Pulmonary artery endothelial cell (primary cell): ENCODE measurements around the gene MMRN2. TPM values are rescaled to one million over a fixed set of nuclear protein-coding genes. Genes with fewer than 3 reads are reported as not detected.
"Not testable (repeated sequence)": the region's sequence is repeated elsewhere in the genome, so short reads cannot be mapped to it uniquely, and the experiment has no call there.

Experiments
- DNase-seq: peaks from one replicate; pipeline ENCODE4 v3.0.0-alpha.2; 2011; ENCODE audit warnings: low read depth, low spot score
- total RNA-seq: library from RNA; depleted of rRNA; stranded (reverse); fragments of >200 nt; gene quantifications from 2 replicates; pipeline ENCODE4 v1.2.3, GENCODE V29; 2014

Gene MMRN2, protein sequence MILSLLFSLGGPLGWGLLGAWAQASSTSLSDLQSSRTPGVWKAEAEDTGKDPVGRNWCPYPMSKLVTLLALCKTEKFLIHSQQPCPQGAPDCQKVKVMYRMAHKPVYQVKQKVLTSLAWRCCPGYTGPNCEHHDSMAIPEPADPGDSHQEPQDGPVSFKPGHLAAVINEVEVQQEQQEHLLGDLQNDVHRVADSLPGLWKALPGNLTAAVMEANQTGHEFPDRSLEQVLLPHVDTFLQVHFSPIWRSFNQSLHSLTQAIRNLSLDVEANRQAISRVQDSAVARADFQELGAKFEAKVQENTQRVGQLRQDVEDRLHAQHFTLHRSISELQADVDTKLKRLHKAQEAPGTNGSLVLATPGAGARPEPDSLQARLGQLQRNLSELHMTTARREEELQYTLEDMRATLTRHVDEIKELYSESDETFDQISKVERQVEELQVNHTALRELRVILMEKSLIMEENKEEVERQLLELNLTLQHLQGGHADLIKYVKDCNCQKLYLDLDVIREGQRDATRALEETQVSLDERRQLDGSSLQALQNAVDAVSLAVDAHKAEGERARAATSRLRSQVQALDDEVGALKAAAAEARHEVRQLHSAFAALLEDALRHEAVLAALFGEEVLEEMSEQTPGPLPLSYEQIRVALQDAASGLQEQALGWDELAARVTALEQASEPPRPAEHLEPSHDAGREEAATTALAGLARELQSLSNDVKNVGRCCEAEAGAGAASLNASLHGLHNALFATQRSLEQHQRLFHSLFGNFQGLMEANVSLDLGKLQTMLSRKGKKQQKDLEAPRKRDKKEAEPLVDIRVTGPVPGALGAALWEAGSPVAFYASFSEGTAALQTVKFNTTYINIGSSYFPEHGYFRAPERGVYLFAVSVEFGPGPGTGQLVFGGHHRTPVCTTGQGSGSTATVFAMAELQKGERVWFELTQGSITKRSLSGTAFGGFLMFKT
- total RNA-seq = 355 and 372 TPM in 2 replicates

DNA sequence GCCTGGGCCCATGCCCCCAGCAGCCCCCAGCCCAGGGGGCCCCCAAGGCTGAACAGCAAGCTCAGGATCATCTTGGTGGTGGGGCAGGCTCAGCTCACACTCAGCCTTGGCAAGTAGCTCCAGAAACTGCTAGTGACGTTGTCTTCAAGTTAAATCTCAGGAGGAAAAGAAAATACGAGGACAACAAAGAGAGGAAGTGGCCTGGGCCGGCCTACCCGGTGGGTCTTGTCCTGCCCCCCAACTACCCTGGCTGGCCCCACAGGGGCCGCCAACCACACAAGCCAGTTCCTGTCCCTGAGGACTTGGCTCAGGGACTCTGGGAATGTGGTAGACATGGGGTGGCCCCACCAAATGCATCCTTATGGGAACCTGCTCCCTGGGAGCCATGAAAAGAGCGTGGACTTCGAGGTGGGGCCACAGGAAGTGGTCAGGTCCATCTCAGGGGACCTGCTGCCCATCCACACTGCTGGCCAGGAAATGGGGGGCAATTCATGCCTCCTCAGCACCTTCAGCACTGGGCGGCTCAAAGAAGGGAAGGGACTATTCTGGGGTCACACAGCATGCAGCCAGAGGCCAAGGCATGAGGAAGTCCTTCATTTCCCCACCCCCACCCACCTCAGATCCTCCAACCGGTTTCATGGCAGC is at the start of gene MMRN2:
Gene MMRN2, minus strand, starts transcription at position 145 of the 645 bp plus-strand sequence. Its CDS starts 74 bp downstream, at position 71.
- peak; percentile 71 for DNase-seq

DNA sequence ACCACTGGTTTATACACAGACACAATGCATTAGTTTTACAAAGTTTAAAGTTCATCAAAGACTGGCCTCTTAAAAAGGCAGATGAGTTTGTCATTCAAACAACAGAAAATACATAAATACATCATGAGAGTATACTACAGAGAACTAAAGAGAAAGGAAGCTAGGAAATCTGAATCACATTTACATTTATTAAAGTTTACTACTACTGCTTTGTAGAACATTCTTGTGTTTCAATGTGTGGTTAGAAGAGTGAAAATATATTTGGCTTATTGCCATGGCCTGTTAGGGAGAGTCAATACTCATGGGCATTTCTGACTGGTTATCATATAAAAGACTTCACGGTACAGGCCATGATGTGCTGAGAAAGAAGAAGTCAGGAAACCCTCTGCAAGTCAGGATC is 49.7 kb upstream of the MMRN2 start:
- DNase-seq = not testable (repeated sequence)

DNA sequence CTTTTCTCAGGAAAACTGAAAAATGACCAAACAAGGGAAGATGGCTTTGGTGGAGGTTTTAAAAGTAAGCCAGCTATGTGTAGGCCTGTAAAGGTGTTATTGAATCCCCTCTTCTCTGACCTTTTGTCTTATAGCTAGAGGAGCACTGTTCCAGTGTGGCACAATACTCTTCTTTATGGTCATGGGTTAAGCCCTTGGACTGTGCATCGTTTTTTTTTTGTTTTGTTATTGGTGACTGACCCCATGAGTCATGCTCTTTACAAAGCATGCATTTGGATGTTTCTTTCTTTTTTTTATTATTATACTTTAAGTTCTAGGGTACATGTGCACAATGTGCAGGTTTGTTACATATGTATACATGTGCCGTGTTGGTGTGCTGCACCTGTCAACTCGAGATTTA is 43.1 kb upstream of the MMRN2 start:
- DNase-seq = no peak

DNA sequence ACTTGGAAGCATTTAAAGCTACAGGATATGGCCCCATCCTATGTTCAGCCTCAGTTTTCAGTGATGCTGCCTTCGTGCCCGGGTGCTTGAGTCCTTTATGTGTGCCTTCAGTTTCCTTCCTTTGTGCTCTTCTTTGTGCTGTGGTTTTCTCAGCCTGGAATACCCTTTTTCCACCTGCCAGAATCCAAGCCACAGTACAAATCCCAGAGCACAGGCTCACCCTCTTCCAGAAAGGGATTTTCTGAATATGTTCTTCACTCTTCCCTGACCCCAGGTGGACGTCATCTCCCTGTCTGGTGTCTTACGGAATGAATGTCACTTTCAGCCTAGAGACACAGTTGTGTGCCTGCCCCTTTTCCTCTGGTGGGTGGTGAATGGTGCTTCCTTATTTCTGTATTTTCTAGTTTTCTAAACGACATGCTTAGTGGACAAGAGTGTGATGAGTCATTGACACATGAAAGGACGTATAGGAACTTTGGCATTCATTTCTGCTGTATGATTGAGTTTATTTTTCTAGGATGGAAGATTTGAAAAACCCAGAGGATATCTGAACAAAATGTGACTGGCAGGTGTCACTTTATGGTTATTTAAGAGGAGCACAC is 42.5 kb upstream of the MMRN2 start:
- not testable (repeated sequence) for DNase-seq

DNA sequence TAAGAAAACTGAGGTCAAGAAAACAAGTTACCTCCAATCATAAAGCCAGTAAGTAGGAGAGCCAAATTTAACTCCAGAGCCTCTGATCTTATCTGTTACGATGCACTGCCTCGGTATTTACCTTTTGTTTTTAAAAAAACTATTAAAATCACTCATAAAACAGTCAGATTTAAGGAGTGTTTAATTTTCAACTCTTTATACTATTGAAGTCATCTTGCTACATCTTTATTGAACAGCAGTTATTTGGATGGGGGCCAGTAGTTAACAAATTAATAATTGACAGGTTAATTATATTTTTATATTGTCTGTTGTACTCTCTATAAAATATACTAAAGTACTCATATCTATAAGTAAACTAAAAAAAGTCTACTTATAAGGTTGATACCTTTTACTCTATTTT is 35.5 kb upstream of the MMRN2 start:
- no peak for DNase-seq

DNA sequence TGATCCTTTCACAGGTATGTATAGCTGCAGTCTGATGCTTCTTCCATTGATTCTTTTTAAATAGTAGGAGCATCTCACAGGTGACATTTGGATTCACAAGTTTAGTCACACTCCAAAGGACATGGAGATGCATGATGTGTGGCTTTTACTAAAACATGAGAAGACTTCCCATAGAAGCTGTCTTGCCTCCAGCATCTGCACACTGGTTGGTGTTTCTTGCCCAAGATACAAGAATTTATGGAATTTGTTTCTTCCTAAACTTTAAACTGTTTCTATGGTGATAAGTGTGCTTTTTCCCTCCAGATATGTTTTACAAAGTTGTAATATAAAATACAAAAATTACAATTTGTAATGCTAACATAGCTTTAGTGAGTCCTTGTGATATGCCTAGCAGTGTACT is 35.0 kb upstream of the MMRN2 start:
- DNase-seq = no peak

DNA sequence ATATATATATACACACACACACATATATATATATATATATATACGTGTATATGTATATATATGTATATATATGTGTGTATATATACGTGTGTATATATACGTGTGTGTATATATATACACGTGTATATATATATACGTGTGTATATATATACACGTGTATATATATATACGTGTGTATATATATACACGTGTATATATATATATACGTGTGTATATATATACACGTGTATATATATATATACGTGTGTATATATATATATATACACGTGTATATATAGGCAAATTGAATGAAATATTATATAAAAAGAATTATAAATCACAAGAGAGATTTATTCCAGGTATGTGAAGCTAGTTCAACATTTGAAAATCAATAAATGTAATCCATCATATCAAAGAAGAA is 33.9 kb upstream of the MMRN2 start:
- DNase-seq = not testable (repeated sequence)

DNA sequence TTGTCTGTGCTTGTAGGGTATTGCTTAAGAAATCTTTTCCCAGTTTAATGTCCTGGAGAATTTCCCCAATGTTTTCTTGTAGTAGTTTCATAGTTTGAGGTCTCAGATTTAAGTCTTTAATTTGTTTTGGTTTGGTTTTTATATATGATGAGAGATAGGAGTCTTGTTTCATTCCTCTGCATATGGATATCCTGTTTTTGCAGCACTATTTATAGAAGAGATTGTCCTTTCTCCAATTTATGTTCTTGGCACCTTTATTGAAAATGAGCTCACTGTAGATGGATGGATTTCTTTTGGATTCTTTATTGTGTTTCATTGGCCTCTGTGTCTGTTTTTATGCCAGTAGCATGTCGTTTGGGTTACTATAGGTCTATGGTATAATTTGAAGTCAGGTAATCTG is 31.1 kb upstream of the MMRN2 start:
- DNase-seq = no peak

DNA sequence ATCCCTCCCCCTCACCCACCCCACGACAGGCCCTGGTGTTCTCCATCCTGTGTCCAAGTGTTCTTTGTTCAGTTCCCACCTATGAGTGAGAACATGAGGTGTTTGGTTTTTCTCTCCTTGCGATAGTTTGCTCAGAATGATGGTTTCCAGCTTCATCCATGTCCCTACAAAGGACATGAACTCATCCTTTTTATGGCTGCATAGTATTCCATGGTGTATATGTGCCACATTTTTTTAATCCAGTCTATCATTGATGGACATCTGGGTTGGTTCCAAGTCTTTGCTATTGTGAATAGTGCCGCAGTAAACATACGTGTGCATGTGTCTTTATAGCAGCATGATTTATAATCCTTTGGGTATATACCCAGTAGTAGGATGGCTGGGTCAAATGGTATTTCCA is 27.1 kb upstream of the MMRN2 start:
- DNase-seq = not testable (repeated sequence)

DNA sequence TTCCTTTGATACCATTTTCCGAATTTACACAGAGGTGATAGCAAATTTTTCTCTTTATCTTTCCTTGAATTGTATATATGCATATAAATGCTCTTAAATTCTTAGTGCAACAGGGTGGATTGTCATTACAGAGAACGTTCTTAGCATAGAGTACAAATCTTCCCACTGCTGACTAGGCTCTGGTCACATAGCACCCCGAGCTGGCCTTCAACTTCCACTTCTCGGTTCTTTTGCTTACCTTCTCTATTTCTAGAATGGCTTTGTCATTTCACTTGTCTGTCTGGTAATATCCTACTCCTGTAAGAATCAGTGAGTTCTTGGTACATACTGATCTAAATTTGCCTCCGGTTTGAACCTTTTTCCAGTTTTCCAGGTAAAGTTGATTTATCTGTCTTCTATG is 24.3 kb upstream of the MMRN2 start:
- DNase-seq = no peak

DNA sequence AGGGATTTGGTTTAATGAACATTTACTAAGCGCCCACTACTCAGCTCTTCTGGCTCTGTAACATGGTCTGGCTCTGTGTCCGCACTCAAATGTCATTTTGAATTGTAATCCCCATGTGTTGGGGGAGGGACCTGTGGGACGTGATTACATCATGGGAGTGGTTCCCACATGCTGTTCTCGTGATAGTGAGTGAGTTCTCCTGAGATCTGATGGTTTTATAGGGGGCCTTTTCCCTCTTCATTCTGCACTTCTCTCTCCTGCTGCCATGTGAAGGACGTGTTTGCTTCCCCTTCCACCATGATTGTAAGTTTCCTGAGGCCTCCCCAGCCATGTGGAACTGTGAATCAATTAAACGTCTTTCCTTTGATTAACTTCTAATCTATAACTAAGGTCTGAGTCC is 23.6 kb upstream of the MMRN2 start:
- not testable (repeated sequence) for DNase-seq

DNA sequence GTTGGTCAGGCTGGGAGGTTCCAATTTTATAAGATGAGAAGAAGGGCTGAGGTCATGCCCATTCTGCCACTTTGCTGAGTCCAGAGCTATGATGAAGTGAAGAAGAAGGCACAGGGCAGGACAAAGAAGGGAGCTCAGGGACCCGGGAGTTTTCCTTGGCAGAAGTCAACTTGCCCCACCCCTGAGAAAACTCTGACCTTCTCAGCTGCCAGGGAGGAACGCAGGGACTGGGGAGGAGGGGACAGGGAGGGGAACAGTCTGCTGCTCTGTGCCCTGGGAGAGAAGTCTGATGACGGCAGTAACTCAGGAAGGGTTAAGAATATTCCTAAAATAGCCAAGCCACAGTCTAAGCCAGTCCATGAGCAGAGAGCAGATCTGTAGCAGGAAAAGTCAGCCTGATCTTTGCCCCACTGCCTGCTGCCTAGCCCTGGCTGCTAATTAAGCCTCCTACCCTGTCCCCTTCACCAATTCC is 22.6 kb upstream of the MMRN2 start:
- DNase-seq = no peak

DNA sequence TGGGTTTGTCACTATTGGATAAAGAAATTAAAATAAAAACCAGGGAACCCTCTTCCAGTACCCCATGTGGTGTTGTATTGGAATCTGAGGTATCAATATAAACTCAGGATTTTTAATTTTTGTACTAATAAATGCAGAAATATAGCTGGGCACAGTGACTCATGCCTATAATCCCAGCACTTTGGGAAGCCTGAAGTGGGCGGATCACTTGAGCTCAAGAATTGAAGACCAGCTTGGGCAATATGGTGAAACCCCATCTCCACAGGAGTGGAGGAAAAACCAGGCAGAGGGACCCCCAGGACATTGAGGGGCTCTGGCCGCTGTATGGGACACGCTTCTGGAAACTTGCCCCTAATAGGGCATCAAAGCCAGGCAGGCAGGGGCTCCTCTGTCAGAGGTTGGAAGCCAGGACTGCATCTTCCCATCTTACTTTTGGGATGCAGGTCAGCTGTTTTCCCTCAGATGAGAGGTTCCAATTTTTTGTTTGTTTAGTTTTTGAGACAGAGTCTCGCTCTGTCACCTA is 21.9 kb upstream of the MMRN2 start:
- DNase-seq = no peak

DNA sequence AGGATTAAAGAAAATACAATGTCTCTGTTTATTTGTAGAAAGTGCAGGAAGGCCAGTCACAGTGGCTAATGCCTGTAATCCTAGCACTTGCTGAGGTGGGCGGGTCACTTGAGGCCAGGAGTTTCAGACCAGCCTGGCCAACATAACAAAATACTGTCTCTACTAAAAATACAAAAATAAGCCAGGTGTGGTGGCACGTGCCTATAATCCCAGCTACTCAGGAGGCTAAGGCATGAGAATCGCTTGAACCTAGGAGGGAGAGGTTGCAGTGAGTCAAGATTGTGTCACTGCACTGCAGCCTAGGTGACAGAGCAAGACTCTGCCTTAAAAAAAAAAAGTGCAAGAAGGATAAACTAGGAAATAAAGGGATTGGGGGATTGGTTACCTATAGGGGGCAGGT is 21.0 kb upstream of the MMRN2 start:
- DNase-seq = not testable (repeated sequence)

DNA sequence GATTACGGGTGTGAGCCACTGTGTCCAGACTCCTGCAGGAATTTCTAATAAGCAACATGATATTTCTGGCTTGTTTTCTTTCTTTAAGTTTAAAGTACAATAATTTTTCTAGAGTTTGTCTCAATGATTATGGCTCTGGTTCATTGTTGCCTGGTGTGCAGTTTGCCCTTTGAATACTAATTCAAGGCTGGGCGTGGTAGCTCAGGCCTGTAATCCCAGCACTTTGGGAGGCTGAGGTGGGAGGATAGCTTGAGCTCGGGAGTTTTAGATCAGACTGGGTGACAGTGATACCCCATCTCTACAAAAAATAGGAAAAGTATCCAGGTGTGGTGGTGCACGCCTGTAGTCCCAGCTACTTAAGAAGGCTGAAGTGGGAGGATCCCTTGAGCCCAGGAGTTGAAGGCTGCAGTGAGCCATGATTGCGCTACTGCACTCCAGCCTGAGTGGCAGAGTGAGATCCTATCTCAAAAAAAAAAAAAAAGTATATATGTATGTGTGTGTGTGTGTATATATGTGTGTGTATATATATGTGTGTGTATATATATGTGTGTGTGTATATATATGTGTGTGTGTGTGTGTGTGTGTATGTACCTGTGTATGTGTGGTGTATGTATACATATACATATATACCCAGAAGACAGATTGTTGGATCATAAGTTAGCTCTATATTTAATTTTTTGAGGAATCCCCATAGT is 19.1 kb upstream of the MMRN2 start:
- no peak for DNase-seq

DNA sequence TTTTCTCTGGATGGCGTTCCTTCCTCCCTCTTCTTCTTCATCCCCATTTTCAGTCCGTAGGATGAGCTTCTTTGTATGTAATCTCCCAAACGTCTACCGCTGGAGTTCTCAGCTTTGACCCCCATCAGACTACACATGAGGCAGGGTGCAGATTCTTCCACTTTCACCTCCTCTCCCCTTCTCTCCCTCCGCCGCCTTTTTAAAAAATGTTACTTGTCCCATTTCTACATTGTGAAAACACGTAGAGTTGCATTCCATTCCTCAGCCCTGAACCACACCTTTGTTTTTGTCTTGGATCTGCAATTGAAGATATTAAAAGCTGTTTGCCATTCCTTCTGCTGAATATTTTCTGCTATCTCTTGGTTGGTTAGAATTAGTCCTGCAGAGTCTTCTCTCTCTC is 17.1 kb upstream of the MMRN2 start:
- DNase-seq = no peak

DNA sequence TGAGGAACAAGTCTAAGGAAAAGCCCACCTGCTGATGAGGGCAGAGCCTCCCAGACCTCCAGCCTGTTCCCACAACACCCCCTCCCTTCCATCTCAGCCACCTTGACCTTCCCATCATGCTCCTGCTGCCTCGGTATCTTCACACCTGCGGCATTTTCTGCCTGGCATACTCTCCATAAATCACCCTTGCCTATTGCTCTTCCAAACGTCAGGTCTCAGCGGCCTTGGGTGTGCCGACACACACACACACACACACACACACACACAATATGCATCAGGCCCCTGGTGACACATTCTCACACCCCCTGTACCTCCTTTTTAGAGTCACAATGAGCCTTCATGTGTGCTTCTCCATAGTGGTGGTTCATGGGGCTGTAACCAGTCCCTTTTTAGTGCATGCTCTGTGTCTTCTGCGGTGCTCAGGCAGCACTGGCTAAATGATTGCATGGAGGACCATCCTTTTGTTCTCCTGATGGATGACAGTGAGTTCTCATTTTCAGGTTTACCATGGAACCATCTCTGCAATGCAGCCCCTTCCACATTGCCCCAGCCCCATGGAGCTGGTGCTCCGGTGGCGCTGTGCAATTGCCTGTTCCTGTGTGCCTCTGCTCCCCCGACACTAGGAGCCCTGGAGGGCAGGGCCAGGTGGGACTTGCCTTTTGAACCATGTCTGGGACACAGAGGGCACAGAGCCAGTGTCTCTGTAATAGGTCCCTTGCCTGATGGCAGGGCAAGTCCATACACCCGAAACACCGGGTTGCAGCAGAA is 15.4 kb upstream of the MMRN2 start:
- DNase-seq = no peak

DNA sequence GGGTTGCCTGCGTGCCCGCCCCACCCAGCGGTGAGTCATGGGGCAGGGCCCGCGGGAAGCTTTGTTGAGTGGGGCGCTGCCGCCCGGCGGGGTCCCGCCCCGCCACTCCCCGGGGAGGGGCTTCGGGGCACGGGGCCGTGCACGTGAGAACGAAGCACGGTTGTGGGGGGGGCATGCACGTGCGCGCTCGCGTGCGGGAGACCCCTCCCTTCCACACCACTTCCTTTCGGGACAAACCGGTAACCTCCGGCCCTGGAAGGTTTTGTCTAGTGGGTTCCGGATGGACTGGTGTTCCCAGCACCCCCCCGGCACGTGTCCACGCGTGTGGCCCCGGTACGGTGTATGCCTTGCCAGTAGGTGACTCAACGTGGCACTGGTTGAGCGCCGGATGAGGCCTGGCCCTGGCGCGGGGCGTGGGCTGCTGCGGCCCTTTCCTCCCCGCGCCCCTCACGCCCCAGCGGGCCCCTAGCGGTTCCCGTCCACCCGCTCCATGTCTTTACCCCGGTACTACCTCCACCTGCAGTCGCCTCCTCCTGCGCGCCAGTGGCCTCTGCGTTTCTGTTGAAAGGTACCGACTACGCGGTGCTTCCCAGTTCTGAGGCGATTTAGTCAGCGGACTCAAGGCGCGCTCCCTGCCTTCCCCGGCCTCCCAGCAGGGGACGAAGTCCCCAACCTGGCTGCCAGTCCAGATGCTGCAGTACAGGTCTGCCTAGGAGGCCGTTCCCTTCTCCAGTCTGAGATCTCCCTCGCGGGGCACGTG is 14.0 kb upstream of the MMRN2 start:
- no peak for DNase-seq

DNA sequence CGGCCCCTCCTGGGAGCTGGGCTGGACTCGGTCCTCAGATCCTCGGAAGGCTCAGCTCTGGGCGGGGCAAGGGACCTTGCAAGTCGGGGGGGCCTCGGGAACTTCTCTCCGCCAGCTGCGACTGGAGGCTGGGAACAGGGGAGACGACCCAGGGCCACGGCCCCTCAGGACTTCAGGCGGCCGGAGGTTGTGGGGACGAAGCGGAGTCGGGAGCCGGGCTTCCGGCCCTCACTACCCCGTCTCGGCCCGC is 13.5 kb upstream of the MMRN2 start:
- DNase-seq = no peak
